Bronchial epithelial cell (primary cell): ENCODE data around the gene WDR70. TPM values are rescaled to one million over a fixed set of nuclear protein-coding genes. Genes with fewer than 3 reads are reported as not detected.

ENCODE experiments used
- DNase-seq: peaks from one replicate; pipeline ENCODE4 v3.0.0-alpha.2; 2010; ENCODE audit warnings: low read depth
- FAIRE-seq: peaks from 2 replicates; lab custom pipeline; 2011; peaks lifted over from hg19 to GRCh38; lab: Jason Lieb, UNC
- H3K27me3 ChIP-seq: 2 replicates; pipeline ENCODE4 v1.5.1; 2011; ENCODE audit warnings: low read length; ENCODE audit not compliant: control insufficient read depth, insufficient read depth
- H3K36me3 ChIP-seq: 2 replicates; pipeline ENCODE4 v1.5.1; 2011; ENCODE audit warnings: low read length; ENCODE audit not compliant: control insufficient read depth, insufficient read depth
- H3K4me3 ChIP-seq: 2 replicates; pipeline ENCODE4 v1.5.1; 2011; ENCODE audit warnings: mild to moderate bottlenecking, low read depth, low read length, control low read depth
- CTCF ChIP-seq: IDR thresholded peaks from 2 replicates; pipeline ENCODE4 v1.5.1; 2011; ENCODE audit warnings: mild to moderate bottlenecking, moderate library complexity, low read length, control low read depth, inconsistent platforms; ENCODE audit not compliant: insufficient read depth, severe bottlenecking
- total RNA-seq: library from RNA; depleted of rRNA; stranded (reverse); fragments of >200 nt; gene quantifications from 2 replicates; pipeline ENCODE4 v1.2.1, GENCODE V29; 2014

WDR70 gene
- total RNA-seq, 1 donor from 2014 or later = 17.9 TPM

GRCh38 chr5:37767251-37767650 is 388.1 kb downstream of the WDR70 start:
- no peaks in the 10 kb centered on the region for H3K27me3 ChIP-seq
- no peak overlapping the region for H3K4me3 ChIP-seq
- H3K36me3 ChIP-seq = no peaks in the 10 kb centered on the region
- TF ChIP-seq CTCF = no peak
- DNase-seq (no peak), FAIRE-seq (no peak)

- Histone ChIP-seq H3K4me3 (no peak overlapping the region), H3K36me3 (no peaks in the 10 kb centered on the region), H3K27me3 (no peaks in the 10 kb centered on the region)
- DNase-seq (no peak), FAIRE-seq (no peak)
- TF ChIP-seq CTCF = no peak
Observed at GRCh38 chr5:37767961-37768360, 388.8 kb downstream of the WDR70 start.

GRCh38 chr5:37768371-37768770 is 389.3 kb downstream of the WDR70 start:
- H3K27me3 ChIP-seq = no peaks in the 10 kb centered on the region
- no peak overlapping the region for H3K4me3 ChIP-seq
- no peak for TF ChIP-seq CTCF
- H3K36me3 ChIP-seq = no peaks in the 10 kb centered on the region
- DNase-seq (no peak), FAIRE-seq (no peak)

- no peak for TF ChIP-seq CTCF
- Histone ChIP-seq H3K4me3 (no peak overlapping the region), H3K27me3 (no peaks in the 10 kb centered on the region), H3K36me3 (no peaks in the 10 kb centered on the region)
- DNase-seq (no peak), FAIRE-seq (no peak)
Observed at GRCh38 chr5:37769108-37769507, 390.0 kb downstream of the WDR70 start.

GRCh38 chr5:37769840-37770239 is 390.7 kb downstream of the WDR70 start:
- Histone ChIP-seq H3K27me3 (no peaks in the 10 kb centered on the region), H3K36me3 (no peaks in the 10 kb centered on the region), H3K4me3 (no peak overlapping the region)
- no peak for FAIRE-seq
- no peak for DNase-seq
- no peak for TF ChIP-seq CTCF

GRCh38 chr5:37770786-37771185 is 391.7 kb downstream of the WDR70 start:
- DNase-seq (no peak), FAIRE-seq (no peak)

More at GRCh38 chr5:37770786-37771185, 391.7 kb downstream of the WDR70 start:
- Histone ChIP-seq H3K36me3 (no peaks in the 10 kb centered on the region), H3K27me3 (no peaks in the 10 kb centered on the region), H3K4me3 (no peak overlapping the region)
- no peak for TF ChIP-seq CTCF
